SK-N-SH (cell line): ENCODE measurements around the gene KCNV2. TPM values are rescaled to one million over a fixed set of nuclear protein-coding genes. Genes with fewer than 3 reads are reported as not detected.

Experiments used
- CTCF ChIA-PET: fragments of 300-600, 350-600 bp; formaldehyde crosslinking; extraction: SDS; loops from one replicate; lab custom pipeline; 2021; lab: Yijun Ruan, JAX
- POLR2A ChIA-PET: fragments of 350-600 bp; sonication (Branson Sonifier 250); formaldehyde crosslinking; extraction: SDS; loops from one replicate; lab custom pipeline; 2020; ENCODE audit warnings: antibody characterized with exemption, inconsistent platforms; lab: Yijun Ruan, JAX
- DNase-seq: peaks from one replicate; pipeline ENCODE4 v3.0.0; 2012
- H2AFZ ChIP-seq: fragments of 200-600 bp; sonication (generic); 2 replicates; pipeline ENCODE4 v1.8.1; 2016; ENCODE audit warnings: antibody characterized with exemption, mild to moderate bottlenecking, low read depth
- H3F3A ChIP-seq: fragments of 200-600 bp; sonication (generic); replicated peaks from 2 replicates; pipeline ENCODE3; 2016; ENCODE audit warnings: antibody characterized with exemption, mild to moderate bottlenecking; ENCODE audit not compliant: insufficient read depth
- H3K27ac ChIP-seq, 2 experiments: fragments of 200-500 bp in 1 of 2; fragments of 200-600 bp in 1 of 2; sonication (Bioruptor generic) in 1 of 2; sonication (generic), shearing (Covaris generic) in 1 of 2; 2 replicates each; pipeline versions ENCODE4 v1.5.1 to v1.6.1; 2014 to 2016; ENCODE audit warnings: low read depth in 2 of 2, inconsistent platforms in 1 of 2, low read length in 1 of 2, mild to moderate bottlenecking in 1 of 2, mixed read lengths in 1 of 2
- H3K27me3 ChIP-seq: fragments of 200-600 bp; sonication (generic), shearing (Covaris generic); 2 replicates; pipeline ENCODE4 v1.6.1; 2016; ENCODE audit warnings: mixed run types; ENCODE audit not compliant: insufficient read depth
- H3K36me3 ChIP-seq, 2 experiments: fragments of 200-500 bp in 1 of 2; fragments of 200-600 bp in 1 of 2; sonication (Bioruptor generic) in 1 of 2; sonication (generic) in 1 of 2; replicated peaks in 1 of 2; 2 replicates each; pipeline versions ENCODE3 to v1.5.1; 2014 to 2016; ENCODE audit warnings: low read length in 1 of 2, mild to moderate bottlenecking in 1 of 2; ENCODE audit not compliant: insufficient read depth in 2 of 2, control insufficient read depth in 1 of 2
- H3K4me1 ChIP-seq, 2 experiments: fragments of 200-500 bp in 1 of 2; fragments of 200-600 bp in 1 of 2; sonication (Bioruptor generic) in 1 of 2; sonication (generic), shearing (Covaris generic) in 1 of 2; 2 replicates each; pipeline versions ENCODE4 v1.5.1 to v1.6.1; 2014 to 2016; ENCODE audit warnings: low read depth in 1 of 2, low read length in 1 of 2, mixed run types in 1 of 2; ENCODE audit not compliant: insufficient read depth in 2 of 2, control insufficient read depth in 1 of 2
- H3K4me2 ChIP-seq: fragments of 200-600 bp; sonication (generic), shearing (Covaris generic); 2 replicates; pipeline ENCODE4 v1.6.1; 2017; ENCODE audit warnings: mixed run types
- H3K4me3 ChIP-seq, 2 experiments: fragments of 200-500 bp in 1 of 2; fragments of 200-600 bp in 1 of 2; sonication (Bioruptor generic) in 1 of 2; sonication (generic), shearing (Covaris generic) in 1 of 2; 2 replicates each; pipeline versions ENCODE4 v1.5.1 to v1.8.1; 2014 to 2016; ENCODE audit warnings: low read depth in 2 of 2, inconsistent platforms in 1 of 2, low read length in 1 of 2, mild to moderate bottlenecking in 1 of 2, mixed read lengths in 1 of 2, moderate library complexity in 1 of 2
- H3K79me2 ChIP-seq: fragments of 200-600 bp; sonication (generic); 2 replicates; pipeline ENCODE4 v1.8.1; 2017; ENCODE audit warnings: mild to moderate bottlenecking; ENCODE audit not compliant: insufficient read depth
- H3K9ac ChIP-seq: fragments of 200-600 bp; sonication (generic); 2 replicates; pipeline ENCODE4 v1.6.1; 2017; ENCODE audit warnings: mixed run types
- H3K9me2 ChIP-seq: fragments of 200-600 bp; sonication (generic); 2 replicates; pipeline ENCODE4 v1.6.1; 2017; ENCODE audit warnings: mixed run types
- H3K9me3 ChIP-seq: fragments of 200-600 bp; sonication (generic); 2 replicates; pipeline ENCODE4 v1.6.1; 2017; ENCODE audit warnings: mixed run types, mild to moderate bottlenecking, moderate library complexity
- H4K20me1 ChIP-seq: fragments of 200-600 bp; sonication (generic); 2 replicates; pipeline ENCODE4 v1.6.1; 2017; ENCODE audit warnings: mild to moderate bottlenecking, mixed run types; ENCODE audit not compliant: insufficient read depth
- CHD2 ChIP-seq: fragments of 150-350 bp; IDR thresholded peaks from 2 replicates; pipeline ENCODE4 v1.6.1; 2018; ENCODE audit warnings: low read length; ENCODE audit not compliant: partially characterized antibody
- CTCF ChIP-seq: fragments of 200-600 bp; sonication (generic); IDR thresholded peaks from 2 replicates; pipeline ENCODE4 v1.6.1; 2017; ENCODE audit warnings: antibody characterized with exemption, mild to moderate bottlenecking, moderate library complexity
- FOXJ3 ChIP-seq: sonication (generic); formaldehyde crosslinking; IDR thresholded peaks from 2 replicates; pipeline ENCODE4 v1.5.1; 2020; ENCODE audit warnings: mild to moderate bottlenecking, missing genetic modification reagents
- FOXM1 ChIP-seq: IDR thresholded peaks from 2 replicates; pipeline ENCODE4 v1.4.0; 2012; ENCODE audit warnings: low read depth, mild to moderate bottlenecking
- GABPA ChIP-seq: IDR thresholded peaks from 2 replicates; pipeline ENCODE4 v1.4.0; 2012; ENCODE audit warnings: low read depth, mild to moderate bottlenecking
- JUND ChIP-seq: IDR thresholded peaks from 2 replicates; pipeline ENCODE4 v1.4.0; 2012
- MXI1 ChIP-seq: IDR thresholded peaks from 2 replicates; pipeline ENCODE4 v1.6.1; 2012; ENCODE audit warnings: mild to moderate bottlenecking, low read depth, low read length, improper control_type of control experiment
- NFIC ChIP-seq: IDR thresholded peaks from 2 replicates; pipeline ENCODE4 v1.4.0; 2012; ENCODE audit warnings: borderline replicate concordance
- RAD21 ChIP-seq: IDR thresholded peaks from 2 replicates; pipeline ENCODE4 v1.6.1; 2012; ENCODE audit warnings: mild to moderate bottlenecking, low read length
- RFX5 ChIP-seq: IDR thresholded peaks from 2 replicates; pipeline ENCODE4 v1.6.1; 2012; ENCODE audit warnings: mild to moderate bottlenecking, improper control_type of control experiment, low read length
- SIN3A ChIP-seq: IDR thresholded peaks from 2 replicates; pipeline ENCODE4 v1.6.1; 2012; ENCODE audit warnings: low read depth, mild to moderate bottlenecking, low read length, moderate library complexity, borderline replicate concordance
- SMC3 ChIP-seq: IDR thresholded peaks from 2 replicates; pipeline ENCODE4 v1.6.1; 2012; ENCODE audit warnings: low read depth, low read length, improper control_type of control experiment
- TAF1 ChIP-seq: IDR thresholded peaks from 2 replicates; pipeline ENCODE4 v1.6.1; 2012; ENCODE audit warnings: low read depth, mild to moderate bottlenecking, low read length, moderate library complexity, borderline replicate concordance
- TCF12 ChIP-seq: IDR thresholded peaks from 2 replicates; pipeline ENCODE4 v1.4.0; 2012
- TEAD4 ChIP-seq: IDR thresholded peaks from 2 replicates; pipeline ENCODE4 v1.4.0; 2012; ENCODE audit warnings: mild to moderate bottlenecking, borderline replicate concordance; ENCODE audit not compliant: insufficient read depth
- ZBTB33 ChIP-seq: IDR thresholded peaks from 2 replicates; pipeline ENCODE4 v1.4.0; 2012; ENCODE audit warnings: low read depth, borderline replicate concordance
- WGBS: methylation state at CpG from one replicate; pipeline ENCODE4 v1.1.6; 2017; ENCODE audit warnings: low lambda C conversion rate; 5-methylcytosine and 5-hydroxymethylcytosine counted together
- polyA plus RNA-seq, 3 experiments: library from polyadenylated mRNA; depleted of rRNA; stranded (reverse); fragments of >200 nt; gene quantifications; 2 replicates each; pipeline ENCODE4 v1.2.3, GENCODE V29; 2012
- TF ChIP-seq, protein P1 (sequence below): fragments of 150-350 bp; IDR thresholded peaks from 2 replicates; pipeline ENCODE4 v1.6.1; 2016; ENCODE audit warnings: mild to moderate bottlenecking, low read depth, low read length
- TF ChIP-seq, protein P2 (sequence below): IDR thresholded peaks from 2 replicates; pipeline ENCODE4 v1.4.0; 2012; ENCODE audit warnings: low read depth, borderline replicate concordance
- TF ChIP-seq, protein P3 (sequence below): fragments of 150-350 bp; IDR thresholded peaks from 2 replicates; pipeline ENCODE4 v1.6.1; 2017; ENCODE audit warnings: antibody characterized with exemption, low read length, low read depth, borderline replicate concordance

Gene KCNV2
- polyA plus RNA-seq, 1 of the 3 experiments (the other 2 are of a cell fraction): not detected

GRCh38 chr9:2718001-2718697 is 839 bp downstream of the KCNV2 start:
- Histone ChIP-seq H3K27me3 (no peaks in the 10 kb centered on the region), H3K27ac (no peak overlapping the region), H3K4me3 (no peak overlapping the region)
- TF ChIP-seq GABPA (no peak), TEAD4 (no peak), FOXM1 (no peak), TCF12 (no peak), SMC3 (no peak), FOXJ3 (CRISPR knock-in tag) (no peak), ZBTB33 (no peak), RFX5 (no peak), SIN3A (no peak)
- TF ChIP-seq, protein P1, sequence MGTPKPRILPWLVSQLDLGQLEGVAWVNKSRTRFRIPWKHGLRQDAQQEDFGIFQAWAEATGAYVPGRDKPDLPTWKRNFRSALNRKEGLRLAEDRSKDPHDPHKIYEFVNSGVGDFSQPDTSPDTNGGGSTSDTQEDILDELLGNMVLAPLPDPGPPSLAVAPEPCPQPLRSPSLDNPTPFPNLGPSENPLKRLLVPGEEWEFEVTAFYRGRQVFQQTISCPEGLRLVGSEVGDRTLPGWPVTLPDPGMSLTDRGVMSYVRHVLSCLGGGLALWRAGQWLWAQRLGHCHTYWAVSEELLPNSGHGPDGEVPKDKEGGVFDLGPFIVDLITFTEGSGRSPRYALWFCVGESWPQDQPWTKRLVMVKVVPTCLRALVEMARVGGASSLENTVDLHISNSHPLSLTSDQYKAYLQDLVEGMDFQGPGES: no peak
- TF ChIP-seq, protein P2, sequence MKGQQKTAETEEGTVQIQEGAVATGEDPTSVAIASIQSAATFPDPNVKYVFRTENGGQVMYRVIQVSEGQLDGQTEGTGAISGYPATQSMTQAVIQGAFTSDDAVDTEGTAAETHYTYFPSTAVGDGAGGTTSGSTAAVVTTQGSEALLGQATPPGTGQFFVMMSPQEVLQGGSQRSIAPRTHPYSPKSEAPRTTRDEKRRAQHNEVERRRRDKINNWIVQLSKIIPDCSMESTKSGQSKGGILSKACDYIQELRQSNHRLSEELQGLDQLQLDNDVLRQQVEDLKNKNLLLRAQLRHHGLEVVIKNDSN: no peak
- TF ChIP-seq, all 33 proteins: peak for 0
- Histone ChIP-seq H2AFZ (no peak overlapping the region), H3K36me3 (no peaks in the 10 kb centered on the region), H3K4me1 (peaks cover 0 to 6% of the 10 kb centered on the region in 2 experiments; a peak in 2 of 4 replicates), H3K9me2 (no peaks in the 10 kb centered on the region), H3F3A (no peaks in the 10 kb centered on the region), H4K20me1 (no peaks in the 10 kb centered on the region), H3K79me2 (no peaks in the 10 kb centered on the region), H3K9me3 (no peaks in the 10 kb centered on the region), H3K9ac (no peak overlapping the region), H3K4me2 (no peak overlapping the region)
- ChIA-PET POLR2A (no interaction called here), CTCF (interaction anchor here (1.2 to 2.2 kb wide), 3 partner anchors 10 to 95 kb away, joined by 3 to 12 read pairs (median 5); no protein-coding TSS in a partner anchor)
- 98% methylated on average over 57 of the region's 69 CpGs for whole genome bisulfite sequencing
- no peak for DNase-seq

DNA sequence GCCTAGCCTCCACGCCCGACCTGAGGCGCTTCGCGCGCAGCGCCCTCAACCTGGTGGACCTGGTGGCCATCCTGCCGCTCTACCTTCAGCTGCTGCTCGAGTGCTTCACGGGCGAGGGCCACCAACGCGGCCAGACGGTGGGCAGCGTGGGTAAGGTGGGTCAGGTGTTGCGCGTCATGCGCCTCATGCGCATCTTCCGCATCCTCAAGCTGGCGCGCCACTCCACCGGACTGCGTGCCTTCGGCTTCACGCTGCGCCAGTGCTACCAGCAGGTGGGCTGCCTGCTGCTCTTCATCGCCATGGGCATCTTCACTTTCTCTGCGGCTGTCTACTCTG is 1.4 kb downstream of the KCNV2 start:
- Histone ChIP-seq H4K20me1 (no peaks in the 10 kb centered on the region), H3K36me3 (no peaks in the 10 kb centered on the region), H3K27ac (no peak overlapping the region), H3K4me1 (peaks cover 0 to 8% of the 10 kb centered on the region in 2 experiments; a peak in 2 of 4 replicates), H3F3A (no peaks in the 10 kb centered on the region), H3K27me3 (no peaks in the 10 kb centered on the region), H3K4me3 (no peak overlapping the region), H2AFZ (no peak overlapping the region), H3K79me2 (no peaks in the 10 kb centered on the region), H3K9me2 (no peaks in the 10 kb centered on the region), H3K9me3 (no peaks in the 10 kb centered on the region), H3K4me2 (no peak overlapping the region), H3K9ac (no peak overlapping the region)
- CTCF ChIA-PET: interaction anchor here (1.2 to 2.2 kb wide), 2 partner anchors 9 to 96 kb away, joined by 3 to 12 read pairs; no protein-coding TSS in a partner anchor
- POLR2A ChIA-PET: no interaction called here
- WGBS: 98% methylated on average over 26 of the region's 29 CpGs
- DNase-seq: no peak
- TF ChIP-seq RAD21 (no peak), TAF1 (no peak), SIN3A (no peak), CTCF (no peak), CHD2 (no peak), JUND (no peak), MXI1 (no peak), FOXJ3 (CRISPR knock-in tag) (no peak), NFIC (no peak)
- TF ChIP-seq, protein P1: no peak
- TF ChIP-seq, protein P3, sequence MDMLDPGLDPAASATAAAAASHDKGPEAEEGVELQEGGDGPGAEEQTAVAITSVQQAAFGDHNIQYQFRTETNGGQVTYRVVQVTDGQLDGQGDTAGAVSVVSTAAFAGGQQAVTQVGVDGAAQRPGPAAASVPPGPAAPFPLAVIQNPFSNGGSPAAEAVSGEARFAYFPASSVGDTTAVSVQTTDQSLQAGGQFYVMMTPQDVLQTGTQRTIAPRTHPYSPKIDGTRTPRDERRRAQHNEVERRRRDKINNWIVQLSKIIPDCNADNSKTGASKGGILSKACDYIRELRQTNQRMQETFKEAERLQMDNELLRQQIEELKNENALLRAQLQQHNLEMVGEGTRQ: no peak
